ENCODE data around the gene TLCD1.

DNA sequence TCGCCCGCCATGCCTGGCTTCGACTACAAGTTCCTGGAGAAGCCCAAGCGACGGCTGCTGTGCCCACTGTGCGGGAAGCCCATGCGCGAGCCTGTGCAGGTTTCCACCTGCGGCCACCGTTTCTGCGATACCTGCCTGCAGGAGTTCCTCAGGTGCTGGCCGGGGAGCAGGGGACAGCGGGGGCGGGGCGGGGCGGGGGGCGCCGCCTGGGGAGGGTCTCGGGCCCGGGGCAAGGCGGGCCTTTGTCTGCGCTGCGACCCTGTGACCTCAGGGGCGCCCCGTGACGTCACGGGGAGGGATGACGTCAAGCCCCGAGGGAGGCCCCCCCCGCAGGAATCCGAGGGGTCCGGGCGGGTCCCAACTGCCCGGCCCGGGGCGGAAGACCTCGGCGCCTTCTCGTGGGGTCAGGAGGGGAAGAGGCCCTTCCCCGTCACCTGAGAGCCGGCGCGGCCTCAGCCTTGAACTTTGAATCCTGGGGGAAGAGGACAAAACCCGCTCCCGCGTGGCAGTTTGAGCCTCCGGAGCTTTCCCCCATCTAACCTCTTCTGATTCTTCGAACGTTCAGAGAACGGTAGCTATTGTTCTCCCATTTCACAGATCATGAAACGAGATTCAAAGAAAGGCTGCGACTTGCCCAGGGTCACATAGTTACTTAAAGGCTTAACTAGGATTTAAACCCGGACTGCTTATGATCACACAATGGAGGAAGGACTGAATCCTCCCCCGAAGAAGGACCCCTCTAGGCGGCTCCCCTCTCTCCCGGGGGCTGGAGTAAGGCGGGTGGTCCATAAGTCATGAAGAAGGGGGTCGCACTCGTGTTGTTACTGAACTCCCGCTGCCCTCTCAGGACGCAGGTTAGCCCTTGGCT is 18.3 kb upstream of the TLCD1 start:
- TF ChIP-seq, protein P1, sequence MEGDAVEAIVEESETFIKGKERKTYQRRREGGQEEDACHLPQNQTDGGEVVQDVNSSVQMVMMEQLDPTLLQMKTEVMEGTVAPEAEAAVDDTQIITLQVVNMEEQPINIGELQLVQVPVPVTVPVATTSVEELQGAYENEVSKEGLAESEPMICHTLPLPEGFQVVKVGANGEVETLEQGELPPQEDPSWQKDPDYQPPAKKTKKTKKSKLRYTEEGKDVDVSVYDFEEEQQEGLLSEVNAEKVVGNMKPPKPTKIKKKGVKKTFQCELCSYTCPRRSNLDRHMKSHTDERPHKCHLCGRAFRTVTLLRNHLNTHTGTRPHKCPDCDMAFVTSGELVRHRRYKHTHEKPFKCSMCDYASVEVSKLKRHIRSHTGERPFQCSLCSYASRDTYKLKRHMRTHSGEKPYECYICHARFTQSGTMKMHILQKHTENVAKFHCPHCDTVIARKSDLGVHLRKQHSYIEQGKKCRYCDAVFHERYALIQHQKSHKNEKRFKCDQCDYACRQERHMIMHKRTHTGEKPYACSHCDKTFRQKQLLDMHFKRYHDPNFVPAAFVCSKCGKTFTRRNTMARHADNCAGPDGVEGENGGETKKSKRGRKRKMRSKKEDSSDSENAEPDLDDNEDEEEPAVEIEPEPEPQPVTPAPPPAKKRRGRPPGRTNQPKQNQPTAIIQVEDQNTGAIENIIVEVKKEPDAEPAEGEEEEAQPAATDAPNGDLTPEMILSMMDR (IDR thresholded peaks at IDR 0.05 in 4 of 5, conservative IDR thresholded peaks at IDR 0.05 in 1 of 5) = no peak
- TF ChIP-seq POLR2A (IDR thresholded peaks at IDR 0.05) = no peak

Data from gastrocnemius medialis (tissue), 4 donors.